H1 (cell line): Measurements from ENCODE around the gene PANK3. TPM values are rescaled to one million over a fixed set of nuclear protein-coding genes. Genes with fewer than 3 reads are reported as not detected.

Experiments used
- CTCF ChIA-PET: fragments of 300-600 bp; sonication (Branson Sonifier 250); formaldehyde crosslinking; loops from one replicate; lab custom pipeline; 2021; ENCODE audit not compliant: partially characterized antibody; lab: Charles Lee
- POLR2A ChIA-PET: fragments of 300-600 bp; sonication (Branson Sonifier 250); formaldehyde crosslinking; loops from one replicate; lab custom pipeline; 2021; ENCODE audit warnings: inconsistent platforms; ENCODE audit not compliant: partially characterized antibody; lab: Charles Lee
- DNase-seq, 2 experiments: peaks; one replicate each; pipeline versions ENCODE4 v3.0.0 to v3.0.0-alpha.2; 2010 to 2022; ENCODE audit warnings: low spot score in 2 of 2, low read depth in 1 of 2, mixed read lengths in 1 of 2
- FAIRE-seq: peaks from 2 replicates; lab custom pipeline; 2011; peaks lifted over from hg19 to GRCh38; lab: Jason Lieb, UNC
- H2AFZ ChIP-seq: 2 replicates; pipeline ENCODE4 v1.8.1; 2012; ENCODE audit warnings: low read length, inconsistent platforms
- H2AK5ac ChIP-seq: 2 replicates; pipeline ENCODE4 v1.6.1; 2013; ENCODE audit warnings: low read depth, low read length
- H2BK120ac ChIP-seq: replicated peaks from 2 replicates; pipeline ENCODE3; 2013; ENCODE audit warnings: low read depth, low read length, inconsistent platforms
- H2BK12ac ChIP-seq: 2 replicates; pipeline ENCODE4 v1.6.1; 2013; ENCODE audit warnings: low read depth, low read length
- H2BK15ac ChIP-seq: 2 replicates; pipeline ENCODE4 v1.6.1; 2013; ENCODE audit warnings: low read length
- H2BK20ac ChIP-seq: 2 replicates; pipeline ENCODE4 v1.6.1; 2013; ENCODE audit warnings: low read length
- H2BK5ac ChIP-seq: 2 replicates; pipeline ENCODE4 v1.6.1; 2013; ENCODE audit warnings: low read depth, low read length
- H3K14ac ChIP-seq: 2 replicates; pipeline ENCODE4 v1.6.1; 2013; ENCODE audit warnings: inconsistent platforms; ENCODE audit not compliant: insufficient read length
- H3K18ac ChIP-seq: 2 replicates; pipeline ENCODE4 v1.6.1; 2013; ENCODE audit warnings: low read length; ENCODE audit errors: extremely low read depth
- H3K23ac ChIP-seq: 2 replicates; pipeline ENCODE4 v1.6.1; 2013; ENCODE audit warnings: inconsistent platforms; ENCODE audit not compliant: insufficient read length
- H3K23me2 ChIP-seq: 2 replicates; pipeline ENCODE4 v1.6.1; 2013; ENCODE audit warnings: low read depth, low read length
- H3K27ac ChIP-seq: 2 replicates; pipeline ENCODE4 v1.6.1; 2011; ENCODE audit warnings: low read depth, low read length, inconsistent platforms
- H3K27me3 ChIP-seq, 4 experiments: replicated peaks in 1 of 4; 1 replicate in 1 of 4; 2 replicates in 3 of 4; pipeline versions ENCODE4 v1.6.1 to v1.8.1; 2011 to 2013; ENCODE audit warnings: low read length in 3 of 4, mild to moderate bottlenecking in 3 of 4, inconsistent platforms in 2 of 4, mixed read lengths in 2 of 4, moderate library complexity in 1 of 4; ENCODE audit not compliant: control insufficient read depth in 3 of 4, insufficient read depth in 3 of 4; ENCODE audit errors: extremely low read depth in 1 of 4
- H3K36me3 ChIP-seq, 4 experiments: 2 replicates each; pipeline versions ENCODE4 v1.6.1 to v1.8.1; 2011 to 2013; ENCODE audit warnings: mild to moderate bottlenecking in 4 of 4, low read length in 3 of 4, moderate library complexity in 2 of 4, control low read depth in 1 of 4, inconsistent platforms in 1 of 4; ENCODE audit not compliant: insufficient read depth in 4 of 4, control insufficient read depth in 2 of 4
- H3K4ac ChIP-seq: replicated peaks from 2 replicates; pipeline ENCODE3; 2013; ENCODE audit warnings: low read length, low read depth, mixed read lengths, inconsistent platforms; ENCODE audit not compliant: insufficient read length
- H3K4me1 ChIP-seq, 4 experiments: replicated peaks in 1 of 4; 1 replicate in 1 of 4; 2 replicates in 3 of 4; pipeline versions ENCODE4 v1.6.1 to v1.8.1; 2011 to 2013; ENCODE audit warnings: low read length in 3 of 4, inconsistent platforms in 2 of 4, mixed read lengths in 1 of 4; ENCODE audit not compliant: insufficient read depth in 4 of 4, control insufficient read depth in 3 of 4
- H3K4me2 ChIP-seq, 2 experiments: 2 replicates each; pipeline versions ENCODE4 v1.6.1 to v1.8.1; 2011 to 2013; ENCODE audit warnings: low read depth in 2 of 2, low read length in 2 of 2, control low read depth in 1 of 2, inconsistent platforms in 1 of 2, mild to moderate bottlenecking in 1 of 2; ENCODE audit not compliant: insufficient read depth in 1 of 2
- H3K4me3 ChIP-seq, 4 experiments: fragments of 200-600, 300-600 bp in 1 of 4; sonication (generic), shearing (Covaris generic), sonication (Bioruptor Twin) in 1 of 4; 2 replicates each; pipeline versions ENCODE4 v1.5.1 to v1.8.1; 2011 to 2016; ENCODE audit warnings: low read length in 4 of 4, low read depth in 3 of 4, control low read depth in 2 of 4, inconsistent platforms in 2 of 4, mild to moderate bottlenecking in 2 of 4, mixed read lengths in 1 of 4, moderate library complexity in 1 of 4; ENCODE audit not compliant: insufficient read depth in 2 of 4; ENCODE audit errors: extremely low read depth in 1 of 4
- H3K56ac ChIP-seq: replicated peaks from 2 replicates; pipeline ENCODE3; 2013; ENCODE audit warnings: low read depth, mild to moderate bottlenecking, mixed read lengths, low read length, inconsistent platforms; ENCODE audit not compliant: insufficient read length
- H3K79me1 ChIP-seq: 2 replicates; pipeline ENCODE4 v1.6.1; 2013; ENCODE audit warnings: low read depth, low read length, control low read depth
- H3K79me2 ChIP-seq, 2 experiments: 2 replicates each; pipeline versions ENCODE4 v1.6.1 to v1.8.1; 2012 to 2013; ENCODE audit warnings: low read length in 2 of 2, mild to moderate bottlenecking in 2 of 2, inconsistent platforms in 1 of 2; ENCODE audit not compliant: insufficient read depth in 2 of 2, control insufficient read depth in 1 of 2
- H3K9ac ChIP-seq, 4 experiments: replicated peaks in 1 of 4; 1 replicate in 1 of 4; 2 replicates in 3 of 4; pipeline versions ENCODE4 v1.6.1 to v1.8.1; 2011 to 2013; ENCODE audit warnings: low read depth in 3 of 4, low read length in 3 of 4, control low read depth in 2 of 4, mild to moderate bottlenecking in 2 of 4, moderate library complexity in 2 of 4, inconsistent platforms in 1 of 4; ENCODE audit errors: extremely low read depth in 1 of 4
- H3K9me3 ChIP-seq, 2 experiments: 2 replicates each; pipeline versions ENCODE4 v1.6.1 to v1.8.1; 2012 to 2013; ENCODE audit warnings: mild to moderate bottlenecking in 2 of 2, moderate library complexity in 2 of 2, control low read depth in 1 of 2, inconsistent platforms in 1 of 2, low read depth in 1 of 2, low read length in 1 of 2, mixed read lengths in 1 of 2; ENCODE audit not compliant: insufficient read depth in 2 of 2
- H4K20me1 ChIP-seq, 2 experiments: replicated peaks in 1 of 2; 2 replicates each; pipeline versions ENCODE3 to v1.8.1; 2011 to 2013; ENCODE audit warnings: inconsistent platforms in 2 of 2, low read length in 2 of 2, mild to moderate bottlenecking in 1 of 2; ENCODE audit not compliant: insufficient read depth in 2 of 2, control insufficient read depth in 1 of 2
- H4K5ac ChIP-seq: 2 replicates; pipeline ENCODE4 v1.6.1; 2013; ENCODE audit warnings: low read length, low read depth, mixed read lengths, inconsistent platforms; ENCODE audit not compliant: insufficient read length
- H4K8ac ChIP-seq: 2 replicates; pipeline ENCODE4 v1.8.0; 2013; ENCODE audit warnings: mild to moderate bottlenecking, moderate library complexity, low read length, inconsistent platforms; ENCODE audit not compliant: insufficient read depth; ENCODE audit errors: extremely low read depth
- H4K91ac ChIP-seq: replicated peaks from 2 replicates; pipeline ENCODE3; 2013; ENCODE audit warnings: low read length, mixed read lengths, inconsistent platforms; ENCODE audit not compliant: insufficient read length
- BACH1 ChIP-seq: IDR thresholded peaks from 2 replicates; pipeline ENCODE4 v1.6.1; 2012; ENCODE audit warnings: low read length, improper control_type of control experiment
- HDAC2 ChIP-seq, 2 experiments: fragments of 300-600 bp in 1 of 2; sonication (generic) in 1 of 2; IDR thresholded peaks; 2 replicates each; pipeline ENCODE4 v1.6.1; 2011 to 2012; ENCODE audit warnings: low read depth in 2 of 2, low read length in 2 of 2, mild to moderate bottlenecking in 2 of 2, moderate library complexity in 2 of 2, borderline replicate concordance in 1 of 2, inconsistent platforms in 1 of 2
- MAFK ChIP-seq: IDR thresholded peaks from 2 replicates; pipeline ENCODE4 v1.6.1; 2012; ENCODE audit warnings: low read depth, mild to moderate bottlenecking, improper control_type of control experiment, low read length
- NANOG ChIP-seq: IDR thresholded peaks from 2 replicates; pipeline ENCODE4 v1.6.1; 2011; ENCODE audit warnings: low read length, low read depth, mild to moderate bottlenecking, inconsistent platforms; ENCODE audit not compliant: insufficient read depth, poor library complexity, severe bottlenecking
- POU5F1 ChIP-seq: IDR thresholded peaks from 2 replicates; pipeline ENCODE4 v1.6.1; 2011; ENCODE audit warnings: low read depth, mild to moderate bottlenecking, low read length, moderate library complexity
- RFX5 ChIP-seq: IDR thresholded peaks from 2 replicates; pipeline ENCODE4 v1.6.1; 2011; ENCODE audit warnings: low read depth, low read length, improper control_type of control experiment, borderline replicate concordance
- RXRA ChIP-seq: IDR thresholded peaks from 2 replicates; pipeline ENCODE4 v1.6.1; 2011; ENCODE audit warnings: low read depth, mild to moderate bottlenecking, low read length, moderate library complexity; ENCODE audit not compliant: insufficient read depth
- SAP30 ChIP-seq: fragments of 300-600 bp; sonication (generic); IDR thresholded peaks from 2 replicates; pipeline ENCODE4 v1.7.1; 2012; ENCODE audit warnings: low read length, moderate library complexity, mild to moderate bottlenecking, inconsistent platforms; ENCODE audit not compliant: insufficient read depth, insufficient replicate concordance
- SP2 ChIP-seq: IDR thresholded peaks from 2 replicates; pipeline ENCODE4 v1.6.1; 2012; ENCODE audit warnings: mild to moderate bottlenecking, low read length, inconsistent platforms
- WGBS, 2 experiments: shearing (Covaris generic) in 1 of 2; methylation state at CpG; one replicate each; pipeline versions ENCODE4 v1.1.6 to v1.1.7; 2013 to 2015; ENCODE audit warnings: low lambda C conversion rate in 2 of 2, mixed read lengths in 2 of 2, inconsistent platforms in 1 of 2, low coverage in 1 of 2, missing lambda C conversion rate in 1 of 2; ENCODE audit not compliant: insufficient replicate concordance in 2 of 2, insufficient coverage in 1 of 2, insufficient read length in 1 of 2; ENCODE audit errors: extremely low coverage in 1 of 2, missing lambda C conversion rate in 1 of 2; 5-methylcytosine and 5-hydroxymethylcytosine counted together
- polyA plus RNA-seq, 7 experiments: library from polyadenylated mRNA; depleted of rRNA in 3 of 7; stranded (reverse) in 5 of 7; unstranded in 2 of 7; fragments of >200 nt in 5 of 7; fragments of 200-250 nt in 2 of 7; gene quantifications; 1 replicate in 5 of 7; 2 replicates in 1 of 7; 4 replicates in 1 of 7; pipeline versions ENCODE4 v1.2.1 to v1.2.3, GENCODE V29; 2011 to 2013; ENCODE audit warnings: missing spikeins in 2 of 7, mixed read lengths in 2 of 7
- total RNA-seq: library from RNA; stranded (reverse); fragmentation: NEBNext Ultra II Directional; extraction: Animal tissue kit (Norgen Biotek cat#: 25700); gene quantifications from 2 replicates; pipeline ENCODE4 v1.2.1, GENCODE V29; 2021

PANK3 gene
- total and polyA plus RNA-seq, 2 of the 8 experiments (the other 6 are each of a cell fraction or from before 2014, with no cell fraction given), result 8.6 to 101 TPM

DNA sequence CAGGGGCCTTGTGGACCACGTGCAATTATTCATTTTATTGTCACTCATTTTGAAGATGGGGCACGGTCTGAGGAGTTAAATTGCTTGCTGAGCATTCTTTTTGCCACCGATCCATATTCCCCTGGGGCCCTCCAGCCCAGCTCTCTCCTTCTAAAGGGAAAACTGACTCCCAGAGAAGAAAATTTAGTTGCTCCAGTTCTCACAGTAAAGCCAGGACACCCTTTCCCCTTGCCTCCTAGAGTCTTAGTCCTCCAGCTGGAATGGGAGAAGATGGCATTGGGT, 1.0 kb upstream of the PANK3 start:
- ChIA-PET CTCF (interaction anchor here (0.6 to 1.8 kb wide), 3 partner anchors 12 to 288 kb away, joined by 3 to 4 read pairs (median 4); no protein-coding TSS in a partner anchor), POLR2A (interaction anchor here (1.0 to 1.5 kb wide), 9 partner anchors 10 to 285 kb away, joined by 3 to 8 read pairs (median 3); no protein-coding TSS in a partner anchor)
- Histone ChIP-seq H3K18ac (peak overlapping the region; percentile 60), H4K91ac (peak overlapping the region; percentile 32), H3K79me1 (no peaks in the 10 kb centered on the region; the same call in 1 of the 2 replicates), H4K8ac (no peak overlapping the region), H2BK12ac (peak overlapping the region; percentile 64; the same call in 1 of the 2 replicates), H2BK20ac (peak overlapping the region; percentile 77; the same call in 1 of the 2 replicates), H4K5ac (peak overlapping the region; percentile 61), H3K23me2 (no peaks in the 10 kb centered on the region; the same call in 1 of the 2 replicates), H2BK5ac (peak overlapping the region; percentile 82), H3K23ac (no peak overlapping the region), H2BK120ac (peak overlapping the region; percentile 0), H3K27ac (peak overlapping the region; percentile 86), H3K4me1 (peaks cover 0 to 9% (median 4%) of the 10 kb centered on the region in 4 experiments; a peak in 4 of 7 replicates), H2AFZ (peak overlapping the region; percentile 80; the same call in 1 of the 2 replicates), H2BK15ac (0 out of 2 replicates have a peak overlapping the region, but pooled peaks have one; percentile 20), H4K20me1 (peaks cover 7 to 11% of the 10 kb centered on the region in 2 experiments), H3K4ac (peak overlapping the region; percentile 15), H3K14ac (no peak overlapping the region), H3K36me3 (peaks cover 0 to 4% (median 0%) of the 10 kb centered on the region in 4 experiments; a peak in 1 of 8 replicates), H3K27me3 (no peaks in the 10 kb centered on the region), H3K79me2 (peaks cover 21 to 39% of the 10 kb centered on the region in 2 experiments), H3K4me3 (peak overlapping the region; percentile 16 to 84 (median 38); a peak in 6 of 8 replicates), H3K56ac (no peak overlapping the region), H3K4me2 (peak overlapping the region; percentile 57 to 74), H3K9me3 (no peaks in the 10 kb centered on the region), H2AK5ac (no peak overlapping the region), H3K9ac (peak overlapping the region in 2 of 4 experiments; percentile 61 to 73; a peak in 5 of 7 replicates)
- no peak for DNase-seq
- WGBS, 2 experiments, result 48% methylated on average over 3 of the region's 3 CpGs; no CpG with 5 or more reads in 1 of the 2 experiments
- TF ChIP-seq NANOG (no peak), HDAC2 (IDR thresholded peaks at IDR 0.05; ENCODE audit: borderline replicate concordance in 1 of 2, low read depth in 2 of 2, low read length in 2 of 2) (no peak), SP2 (no peak), MAFK (no peak), RFX5 (no peak), POU5F1 (no peak), SAP30 (no peak), RXRA (no peak), BACH1 (no peak)
- no peak for FAIRE-seq
